ENCODE results near the gene LEMD2. TPM values are rescaled to one million over a fixed set of nuclear protein-coding genes. Genes with fewer than 3 reads are reported as not detected.

Gene LEMD2
- total RNA-seq, 1 experiment from 2014 or later: 43.9 TPM

DNA sequence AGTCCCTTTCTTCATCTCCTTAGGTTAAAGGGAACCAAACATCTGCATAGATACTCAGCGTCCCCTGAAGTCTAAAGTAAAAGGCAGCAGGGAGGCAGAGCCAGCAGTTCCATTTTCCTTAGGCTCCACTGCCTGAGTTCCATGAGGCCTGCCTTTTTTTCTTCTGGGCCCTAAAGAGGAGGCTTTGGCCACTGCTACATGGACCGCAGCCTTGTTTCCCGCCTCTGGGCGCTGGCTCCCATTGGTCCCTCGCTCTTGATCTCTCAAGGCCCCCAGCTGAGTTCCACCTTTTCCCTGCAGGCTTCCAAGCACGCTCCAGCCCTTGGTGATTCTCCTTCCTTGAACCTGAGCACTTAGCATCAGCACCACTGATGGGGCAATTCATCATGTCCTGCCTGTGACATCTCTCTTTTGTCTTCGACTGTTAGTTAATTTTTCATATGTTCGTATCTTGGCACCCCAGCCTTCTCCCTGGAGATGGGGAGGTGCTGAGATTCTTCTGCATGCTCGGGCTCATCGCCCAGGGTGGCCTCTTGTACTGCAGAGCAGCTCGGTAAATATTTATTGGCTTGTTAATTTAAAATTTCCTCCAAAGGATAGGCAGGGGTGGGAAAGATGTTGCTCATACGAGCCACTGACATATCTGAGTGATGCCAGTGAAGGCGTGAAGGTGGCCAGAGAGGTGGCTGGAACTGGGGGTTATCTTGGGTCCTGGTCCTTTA lies 11.5 kb upstream of the LEMD2 start (continued):
- TF ChIP-seq YY1 (IDR thresholded peaks at IDR 0.05; ENCODE audit: extremely low read depth, insufficient replicate concordance, low read depth, low read length): no peak

DNA sequence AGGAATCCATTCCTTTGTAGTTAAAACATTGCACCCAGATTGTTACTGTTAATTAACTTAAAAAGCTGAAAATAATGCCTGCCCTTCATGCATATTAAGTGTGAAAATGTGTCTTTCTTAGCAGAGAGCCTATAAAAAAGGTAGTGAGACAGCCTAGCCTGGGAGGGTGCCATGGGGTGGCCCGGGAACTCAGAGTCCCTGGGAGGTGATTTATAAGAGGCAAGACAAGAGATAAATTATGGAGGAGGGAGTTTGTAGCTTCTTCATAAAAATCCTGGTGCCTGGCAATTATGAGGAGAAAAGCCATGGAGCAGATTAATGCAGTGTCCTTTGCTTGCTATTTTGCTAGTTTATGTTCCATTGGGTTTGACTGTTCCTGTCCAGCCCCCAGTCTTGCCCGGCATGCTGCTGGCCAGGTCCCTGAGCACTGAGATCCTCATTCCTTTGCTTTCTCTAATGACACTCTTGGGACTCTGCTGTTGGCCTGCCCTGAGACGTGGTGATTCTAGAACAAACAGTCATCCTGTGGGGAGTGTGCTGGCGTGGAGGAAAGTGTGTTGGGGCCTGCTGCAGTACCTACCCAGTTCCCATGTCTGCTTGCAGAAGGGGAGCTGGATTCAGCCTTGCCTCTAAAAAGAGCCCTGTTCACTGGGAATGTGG lies 10.7 kb upstream of the LEMD2 start:
- no peak overlapping the region for H2AFZ ChIP-seq (ENCODE audit: low read depth, low read length, poor library complexity, severe bottlenecking)
- RAD21 ChIA-PET (ENCODE audit: low non-redundant PET in 1 of 2, low total read pairs in 2 of 2, uncharacterized antibody in 2 of 2, unreplicated experiment in 2 of 2): no interaction called here
- H3K4me2 ChIP-seq (ENCODE audit: low read length): no peak overlapping the region
- no peak overlapping the region for H3K9ac ChIP-seq (ENCODE audit: low read length)
- BruUV-seq (replicated peaks): no TSS peak
- TF ChIP-seq EZH2 (IDR thresholded peaks at IDR 0.05): no peak
- H3K27me3 ChIP-seq (ENCODE audit: insufficient read depth, low read length): peaks cover 6% of the 10 kb centered on the region; the same call in 1 of the 2 replicates
- no peak overlapping the region for H3K27ac ChIP-seq (ENCODE audit: low read depth, low read length)
- H3K4me1 ChIP-seq (ENCODE audit: control insufficient read depth in 1 of 2, insufficient read depth in 2 of 2, low read length in 2 of 2): peaks cover 0 to 3% of the 10 kb centered on the region in 2 experiments; a peak in 2 of 4 replicates
- H3K4me3 ChIP-seq (replicated peaks in 1 of 2; ENCODE audit: low read depth in 1 of 2, low read length in 2 of 2): no peak overlapping the region
- no peak for DNase-seq (ENCODE audit: low read depth, low spot score)
- intact Hi-C loops (cut with micrococcal nuclease): no loop called here
- POLR2A ChIA-PET: no interaction called here
- CTCF ChIA-PET: no interaction called here
- ATAC-seq: no peak
- no peaks in the 10 kb centered on the region for H3K9me2 ChIP-seq (ENCODE audit: insufficient read depth)
- H3K9me3 ChIP-seq (ENCODE audit: control insufficient read depth in 1 of 2, insufficient read depth in 1 of 2, low read depth in 1 of 2, low read length in 2 of 2): no peaks in the 10 kb centered on the region
- no peaks in the 10 kb centered on the region for H4K20me1 ChIP-seq (ENCODE audit: insufficient read depth)
- no peaks in the 10 kb centered on the region for H3K36me3 ChIP-seq (ENCODE audit: control insufficient read depth in 1 of 2, insufficient read depth in 2 of 2, low read length in 2 of 2)
- no peaks in the 10 kb centered on the region for H3K79me2 ChIP-seq (ENCODE audit: insufficient read depth, low read length)

DNA sequence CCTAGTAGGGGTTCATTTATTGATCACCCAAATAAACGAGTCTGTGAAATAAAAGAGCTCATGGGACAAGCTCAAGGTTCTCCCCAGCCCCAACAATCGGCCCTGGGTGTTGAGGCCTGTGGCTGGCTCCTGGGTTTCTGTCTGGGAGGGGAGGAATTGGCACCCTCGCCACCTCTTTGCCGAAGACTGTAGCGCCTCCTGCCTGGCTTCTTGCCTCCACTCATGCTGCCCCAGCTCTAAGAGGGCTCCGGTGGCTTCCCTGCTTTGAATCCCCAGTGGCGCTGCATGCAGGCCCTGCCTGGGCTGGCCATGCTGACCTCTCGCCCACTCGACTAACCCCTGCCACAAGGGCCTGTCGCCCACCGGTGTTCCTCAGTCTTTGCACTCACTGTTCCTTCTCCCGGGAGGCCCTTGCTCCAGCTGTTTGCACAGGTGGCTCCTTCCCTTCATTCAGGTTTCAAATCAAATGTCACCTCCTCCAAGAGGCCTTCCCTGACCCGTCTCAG lies 9.5 kb upstream of the LEMD2 start:
- Histone ChIP-seq H3K4me1 (ENCODE audit: control insufficient read depth in 1 of 2, insufficient read depth in 2 of 2, low read length in 2 of 2) (peaks cover 0 to 3% of the 10 kb centered on the region in 2 experiments; a peak in 2 of 4 replicates), H4K20me1 (ENCODE audit: insufficient read depth) (no peaks in the 10 kb centered on the region), H3K9ac (ENCODE audit: low read length) (no peak overlapping the region), H3K27me3 (ENCODE audit: insufficient read depth, low read length) (peaks cover 3% of the 10 kb centered on the region; the same call in 1 of the 2 replicates), H3K9me3 (ENCODE audit: control insufficient read depth in 1 of 2, insufficient read depth in 1 of 2, low read depth in 1 of 2, low read length in 2 of 2) (no peaks in the 10 kb centered on the region), H3K27ac (ENCODE audit: low read depth, low read length) (no peak overlapping the region), H2AFZ (ENCODE audit: low read depth, low read length, poor library complexity, severe bottlenecking) (no peak overlapping the region), H3K4me2 (ENCODE audit: low read length) (no peak overlapping the region), H3K4me3 (replicated peaks in 1 of 2; ENCODE audit: low read depth in 1 of 2, low read length in 2 of 2) (no peak overlapping the region), H3K9me2 (ENCODE audit: insufficient read depth) (no peaks in the 10 kb centered on the region), H3K36me3 (ENCODE audit: control insufficient read depth in 1 of 2, insufficient read depth in 2 of 2, low read length in 2 of 2) (no peaks in the 10 kb centered on the region), H3K79me2 (ENCODE audit: insufficient read depth, low read length) (no peaks in the 10 kb centered on the region)
- BruUV-seq (replicated peaks): no TSS peak
- ChIA-PET CTCF (no interaction called here), POLR2A (no interaction called here), RAD21 (ENCODE audit: low non-redundant PET in 1 of 2, low total read pairs in 2 of 2, uncharacterized antibody in 2 of 2, unreplicated experiment in 2 of 2) (no interaction called here)
- ATAC-seq (no peak), DNase-seq (ENCODE audit: low read depth, low spot score) (no peak)
- intact Hi-C loops (cut with micrococcal nuclease): no loop called here
- TF ChIP-seq, protein P1, sequence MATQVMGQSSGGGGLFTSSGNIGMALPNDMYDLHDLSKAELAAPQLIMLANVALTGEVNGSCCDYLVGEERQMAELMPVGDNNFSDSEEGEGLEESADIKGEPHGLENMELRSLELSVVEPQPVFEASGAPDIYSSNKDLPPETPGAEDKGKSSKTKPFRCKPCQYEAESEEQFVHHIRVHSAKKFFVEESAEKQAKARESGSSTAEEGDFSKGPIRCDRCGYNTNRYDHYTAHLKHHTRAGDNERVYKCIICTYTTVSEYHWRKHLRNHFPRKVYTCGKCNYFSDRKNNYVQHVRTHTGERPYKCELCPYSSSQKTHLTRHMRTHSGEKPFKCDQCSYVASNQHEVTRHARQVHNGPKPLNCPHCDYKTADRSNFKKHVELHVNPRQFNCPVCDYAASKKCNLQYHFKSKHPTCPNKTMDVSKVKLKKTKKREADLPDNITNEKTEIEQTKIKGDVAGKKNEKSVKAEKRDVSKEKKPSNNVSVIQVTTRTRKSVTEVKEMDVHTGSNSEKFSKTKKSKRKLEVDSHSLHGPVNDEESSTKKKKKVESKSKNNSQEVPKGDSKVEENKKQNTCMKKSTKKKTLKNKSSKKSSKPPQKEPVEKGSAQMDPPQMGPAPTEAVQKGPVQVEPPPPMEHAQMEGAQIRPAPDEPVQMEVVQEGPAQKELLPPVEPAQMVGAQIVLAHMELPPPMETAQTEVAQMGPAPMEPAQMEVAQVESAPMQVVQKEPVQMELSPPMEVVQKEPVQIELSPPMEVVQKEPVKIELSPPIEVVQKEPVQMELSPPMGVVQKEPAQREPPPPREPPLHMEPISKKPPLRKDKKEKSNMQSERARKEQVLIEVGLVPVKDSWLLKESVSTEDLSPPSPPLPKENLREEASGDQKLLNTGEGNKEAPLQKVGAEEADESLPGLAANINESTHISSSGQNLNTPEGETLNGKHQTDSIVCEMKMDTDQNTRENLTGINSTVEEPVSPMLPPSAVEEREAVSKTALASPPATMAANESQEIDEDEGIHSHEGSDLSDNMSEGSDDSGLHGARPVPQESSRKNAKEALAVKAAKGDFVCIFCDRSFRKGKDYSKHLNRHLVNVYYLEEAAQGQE (IDR thresholded peaks at IDR 0.05; ENCODE audit: low read depth): no peak
- TF ChIP-seq YY1 (IDR thresholded peaks at IDR 0.05; ENCODE audit: extremely low read depth, insufficient replicate concordance, low read depth, low read length) (no peak), RAD21 (IDR thresholded peaks at IDR 0.05; ENCODE audit: low read depth) (no peak), ZNF274 (IDR thresholded peaks at IDR 0.05; ENCODE audit: low read depth, low read length) (no peak)
